ENCODE measurements around the gene PLCB1. TPM values are rescaled to one million over a fixed set of nuclear protein-coding genes. Genes with fewer than 3 reads are reported as not detected.

Gene PLCB1
- total RNA-seq, 1 donor from 2014 or later = 10.7 TPM

DNA sequence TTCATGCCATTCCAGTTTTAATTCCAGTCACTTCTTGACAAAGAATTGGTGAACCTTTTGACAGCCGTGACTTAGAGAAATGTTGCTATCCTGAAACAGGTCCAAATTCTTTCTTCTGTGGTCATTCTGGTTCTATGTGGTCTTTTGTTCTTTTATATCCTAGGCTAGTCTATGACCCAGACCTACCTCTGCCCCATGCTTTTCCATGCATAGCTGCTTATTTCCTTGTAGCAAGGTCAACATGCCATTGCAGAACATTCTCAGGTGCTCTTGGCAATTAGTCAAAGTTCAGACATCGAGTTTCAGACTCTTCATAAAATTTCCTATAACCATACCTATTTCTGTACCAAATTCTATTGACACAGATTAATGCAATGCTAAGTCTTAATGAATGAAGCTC is 202.6 kb downstream of the PLCB1 start:
- Mint-ChIP-seq H3K36me3 (ENCODE audit: low read depth, unreplicated experiment) (no peaks in the 10 kb centered on the region), H3K4me1 (ENCODE audit: low read depth, unreplicated experiment) (peaks cover 6% of the 10 kb centered on the region), H3K27ac (ENCODE audit: unreplicated experiment) (no peak overlapping the region), H3K27me3 (ENCODE audit: low read depth, unreplicated experiment) (no peaks in the 10 kb centered on the region), H3K4me3 (ENCODE audit: unreplicated experiment) (no peak overlapping the region), H3K9me3 (ENCODE audit: unreplicated experiment) (no peaks in the 10 kb centered on the region)
- H2AFZ ChIP-seq (ENCODE audit: low read depth, low read length) = no peak overlapping the region
- no peaks in the 10 kb centered on the region for H3K36me3 ChIP-seq (ENCODE audit: insufficient read depth, low read length)
- no peak overlapping the region for H3K4me2 ChIP-seq (ENCODE audit: low read length)
- H4K20me1 ChIP-seq (ENCODE audit: insufficient read depth, low read length) = no peaks in the 10 kb centered on the region
- H3K79me2 ChIP-seq (ENCODE audit: insufficient read depth, low read length) = no peaks in the 10 kb centered on the region
- H3K9me3 ChIP-seq (ENCODE audit: insufficient read depth, low read depth, low read length) = no peaks in the 10 kb centered on the region
- H3K27ac ChIP-seq (ENCODE audit: low read depth, low read length) = no peak overlapping the region
- FAIRE-seq = no peak
- H3K9ac ChIP-seq (ENCODE audit: low read length) = no peak overlapping the region
- DNase-seq (ENCODE audit: low read depth) = no peak
- no peaks in the 10 kb centered on the region for H3K27me3 ChIP-seq (ENCODE audit: insufficient read depth, low read length)
- no peak overlapping the region for H3K4me3 ChIP-seq (ENCODE audit: insufficient read depth, low read depth, low read length)
- no peaks in the 10 kb centered on the region for H3K4me1 ChIP-seq (ENCODE audit: insufficient read depth, low read length)
- TF ChIP-seq EZH2 (IDR thresholded peaks at IDR 0.05; ENCODE audit: insufficient read depth, low read length) (no peak), CTCF (IDR thresholded peaks at IDR 0.05; ENCODE audit: insufficient read depth, low read depth, low read length) (no peak)

DNA sequence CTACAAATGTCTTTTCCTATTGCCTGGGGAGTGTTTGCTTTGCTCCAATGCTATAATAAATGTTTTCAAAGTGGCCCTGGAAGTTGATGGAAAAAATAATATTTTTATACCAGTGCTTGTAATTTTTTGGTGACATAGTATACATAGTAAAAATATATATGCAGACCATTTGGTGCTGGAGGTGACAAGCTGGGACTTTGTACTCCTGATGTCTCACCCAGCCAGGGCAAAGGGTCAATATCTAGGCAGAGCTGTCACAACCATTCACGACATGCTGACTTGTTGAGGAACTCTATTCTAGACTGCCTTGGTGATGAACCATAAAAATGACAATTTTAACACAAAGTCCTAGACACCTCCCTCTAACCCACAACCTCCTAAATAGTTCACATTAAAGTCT is 203.0 kb downstream of the PLCB1 start:
- H4K20me1 ChIP-seq (ENCODE audit: insufficient read depth, low read length) = no peaks in the 10 kb centered on the region
- H3K36me3 ChIP-seq (ENCODE audit: insufficient read depth, low read length) = no peaks in the 10 kb centered on the region
- peaks cover 6% of the 10 kb centered on the region for H3K4me1 Mint-ChIP-seq (ENCODE audit: low read depth, unreplicated experiment)
- H3K4me1 ChIP-seq (ENCODE audit: insufficient read depth, low read length) = no peaks in the 10 kb centered on the region
- TF ChIP-seq EZH2 (IDR thresholded peaks at IDR 0.05; ENCODE audit: insufficient read depth, low read length) = no peak
- TF ChIP-seq CTCF (IDR thresholded peaks at IDR 0.05; ENCODE audit: insufficient read depth, low read depth, low read length) = no peak
- H3K9me3 ChIP-seq (ENCODE audit: insufficient read depth, low read depth, low read length) = no peaks in the 10 kb centered on the region
- no peak overlapping the region for H3K27ac ChIP-seq (ENCODE audit: low read depth, low read length)
- H3K4me3 ChIP-seq (ENCODE audit: insufficient read depth, low read depth, low read length) = no peak overlapping the region
- H3K4me2 ChIP-seq (ENCODE audit: low read length) = no peak overlapping the region
- no peaks in the 10 kb centered on the region for H3K79me2 ChIP-seq (ENCODE audit: insufficient read depth, low read length)
- no peak overlapping the region for H3K9ac ChIP-seq (ENCODE audit: low read length)
- DNase-seq (ENCODE audit: low read depth) (no peak), FAIRE-seq (no peak)
- no peak overlapping the region for H2AFZ ChIP-seq (ENCODE audit: low read depth, low read length)
- no peaks in the 10 kb centered on the region for H3K27me3 ChIP-seq (ENCODE audit: insufficient read depth, low read length)
- no peak overlapping the region for H3K4me3 Mint-ChIP-seq (ENCODE audit: unreplicated experiment)
- no peaks in the 10 kb centered on the region for H3K9me3 Mint-ChIP-seq (ENCODE audit: unreplicated experiment)
- H3K36me3 Mint-ChIP-seq (ENCODE audit: low read depth, unreplicated experiment) = no peaks in the 10 kb centered on the region
- no peak overlapping the region for H3K27ac Mint-ChIP-seq (ENCODE audit: unreplicated experiment)
- no peaks in the 10 kb centered on the region for H3K27me3 Mint-ChIP-seq (ENCODE audit: low read depth, unreplicated experiment)

- Histone ChIP-seq H3K27me3 (ENCODE audit: insufficient read depth, low read length) (no peaks in the 10 kb centered on the region), H3K4me1 (ENCODE audit: insufficient read depth, low read length) (no peaks in the 10 kb centered on the region), H3K36me3 (ENCODE audit: insufficient read depth, low read length) (no peaks in the 10 kb centered on the region), H3K4me3 (ENCODE audit: insufficient read depth, low read depth, low read length) (no peak overlapping the region), H3K79me2 (ENCODE audit: insufficient read depth, low read length) (no peaks in the 10 kb centered on the region), H3K9me3 (ENCODE audit: insufficient read depth, low read depth, low read length) (no peaks in the 10 kb centered on the region), H3K4me2 (ENCODE audit: low read length) (no peak overlapping the region), H3K27ac (ENCODE audit: low read depth, low read length) (no peak overlapping the region), H4K20me1 (ENCODE audit: insufficient read depth, low read length) (no peaks in the 10 kb centered on the region), H2AFZ (ENCODE audit: low read depth, low read length) (no peak overlapping the region), H3K9ac (ENCODE audit: low read length) (no peak overlapping the region)
- H3K27ac Mint-ChIP-seq (ENCODE audit: unreplicated experiment) = no peak overlapping the region
- DNase-seq (ENCODE audit: low read depth) = no peak
- peaks cover 6% of the 10 kb centered on the region for H3K4me1 Mint-ChIP-seq (ENCODE audit: low read depth, unreplicated experiment)
- no peaks in the 10 kb centered on the region for H3K27me3 Mint-ChIP-seq (ENCODE audit: low read depth, unreplicated experiment)
- TF ChIP-seq CTCF (IDR thresholded peaks at IDR 0.05; ENCODE audit: insufficient read depth, low read depth, low read length) (no peak), EZH2 (IDR thresholded peaks at IDR 0.05; ENCODE audit: insufficient read depth, low read length) (no peak)
- no peaks in the 10 kb centered on the region for H3K36me3 Mint-ChIP-seq (ENCODE audit: low read depth, unreplicated experiment)
- H3K9me3 Mint-ChIP-seq (ENCODE audit: unreplicated experiment) = no peaks in the 10 kb centered on the region
- no peak for FAIRE-seq
- no peak overlapping the region for H3K4me3 Mint-ChIP-seq (ENCODE audit: unreplicated experiment)
Measured at GRCh38 chr20:8335495-8336195, 203.6 kb downstream of the PLCB1 start.

Data from astrocyte (in vitro differentiated cells and primary cell).